Stomach (tissue), 9 donors: Measurements from ENCODE around the gene CERK. TPM values are rescaled to one million over a fixed set of nuclear protein-coding genes. Genes with fewer than 3 reads are reported as not detected.

Experiments used
- DNase-seq, 2 donors: peaks; one replicate each; pipeline versions ENCODE4 v3.0.0 to v3.0.0-alpha.2; 2013 to 2019
- H3K27ac ChIP-seq, 5 donors: fragments of 200-600 bp in 4 of 5; sonication (generic) in 4 of 5; one replicate each; pipeline ENCODE4 v1.5.1; 2013 to 2019; ENCODE audit warnings: mild to moderate bottlenecking in 1 of 5, moderate library complexity in 1 of 5
- H3K27me3 ChIP-seq, 3 donors: fragments of 200-600 bp; sonication (generic); one replicate each; pipeline ENCODE4 v1.5.1; 2017 to 2019; ENCODE audit warnings: mixed run types in 1 of 3
- H3K36me3 ChIP-seq, 4 donors: fragments of 200-600 bp; sonication (generic); 1 replicate in 3 of 4; 2 replicates in 1 of 4; pipeline ENCODE4 v1.5.1; 2016 to 2019
- H3K4me1 ChIP-seq, 4 donors: fragments of 200-600 bp; sonication (generic); one replicate each; pipeline ENCODE4 v1.5.1; 2016 to 2019
- H3K4me3 ChIP-seq, 4 donors: fragments of 200-600 bp; sonication (generic) in 3 of 4; one replicate each; pipeline ENCODE4 v1.5.1; 2016 to 2019; ENCODE audit warnings: mild to moderate bottlenecking in 1 of 4
- H3K9me3 ChIP-seq, 4 donors: fragments of 200-600 bp; sonication (generic); one replicate each; pipeline ENCODE4 v1.5.1; 2016 to 2019
- CTCF ChIP-seq, 7 experiments: fragments of 450-650 bp in 4 of 7; fragments of 200-600 bp in 3 of 7; sonication (generic) in 3 of 7; IDR thresholded peaks; one replicate each; pipeline ENCODE4 v1.5.1; 2016 to 2019; ENCODE audit warnings: antibody characterized with exemption in 7 of 7, control low read depth in 2 of 7, mild to moderate bottlenecking in 1 of 7
- EP300 ChIP-seq: sonication (generic); formaldehyde crosslinking; IDR thresholded peaks from one replicate; pipeline ENCODE4 v1.6.1; 2017; ENCODE audit warnings: antibody characterized with exemption
- POLR2A ChIP-seq, 4 donors: fragments of 450-650 bp; IDR thresholded peaks; one replicate each; pipeline ENCODE4 v1.6.1; 2016; ENCODE audit warnings: antibody characterized with exemption in 4 of 4, control low read depth in 2 of 4, mild to moderate bottlenecking in 1 of 4, moderate library complexity in 1 of 4
- POLR2AphosphoS5 ChIP-seq, 3 donors: sonication (generic); formaldehyde crosslinking; IDR thresholded peaks; one replicate each; pipeline ENCODE4 v1.6.1; 2016; ENCODE audit warnings: antibody characterized with exemption in 3 of 3
- WGBS, 5 donors: extraction: QIAGEN DNeasy Blood & Tissue Kit in 3 of 5; methylation state at CpG; one replicate each; pipeline versions ENCODE4 v1.1.5 to v1.1.7; 2013 to 2018; 5-methylcytosine and 5-hydroxymethylcytosine counted together
- intact Hi-C: fragments of 100-400 bp; cut with DNase I; formaldehyde crosslinking; loops from one replicate; pipeline ENCODE4 v1.15.1; 2023; ENCODE audit warnings: low total_unique reads
- polyA plus RNA-seq, 3 donors: library from polyadenylated mRNA; stranded (reverse); fragments of 200-250 nt; gene quantifications; one replicate each; pipeline ENCODE4 v1.2.3, GENCODE V29; 2013
- total RNA-seq, 5 donors: library from RNA; depleted of rRNA; stranded (reverse); fragments of >200 nt; gene quantifications; one replicate each; pipeline versions ENCODE4 v1.1.0 to v1.2.3, GENCODE V29; 2014 to 2016
- donor health status: healthy with polysubstance abuse.
- donor health status: Bipolar disorder and iron deficiency.
- donor health status: healthy.

Gene CERK
- total and polyA plus RNA-seq, 8 donors = 12.5 to 59.4 (median 31.5) TPM

GRCh38 chr22:46725096-46725495 lies 13.0 kb downstream of the CERK start:
- H3K36me3 ChIP-seq = peaks cover 5 to 81% (median 37%) of the 10 kb centered on the region in 4 donors
- H3K4me1 ChIP-seq = peaks cover 24 to 51% (median 37%) of the 10 kb centered on the region in 4 donors
- intact Hi-C loops = no loop called here
- no peaks in the 10 kb centered on the region for H3K9me3 ChIP-seq
- no peak overlapping the region for H3K4me3 ChIP-seq
- no peak for TF ChIP-seq EP300
- TF ChIP-seq POLR2AphosphoS5 (IDR thresholded peaks at IDR 0.05) = no peak
- TF ChIP-seq CTCF (IDR thresholded peaks at IDR 0.05) = no peak
- TF ChIP-seq POLR2A (IDR thresholded peaks at IDR 0.05) = no peak
- WGBS, 5 donors = 89 to 94% (median 90%) methylated on average over 18 of the region's 18 CpGs
- H3K27me3 ChIP-seq = no peaks in the 10 kb centered on the region
- DNase-seq = no peak
- no peak overlapping the region for H3K27ac ChIP-seq

DNA sequence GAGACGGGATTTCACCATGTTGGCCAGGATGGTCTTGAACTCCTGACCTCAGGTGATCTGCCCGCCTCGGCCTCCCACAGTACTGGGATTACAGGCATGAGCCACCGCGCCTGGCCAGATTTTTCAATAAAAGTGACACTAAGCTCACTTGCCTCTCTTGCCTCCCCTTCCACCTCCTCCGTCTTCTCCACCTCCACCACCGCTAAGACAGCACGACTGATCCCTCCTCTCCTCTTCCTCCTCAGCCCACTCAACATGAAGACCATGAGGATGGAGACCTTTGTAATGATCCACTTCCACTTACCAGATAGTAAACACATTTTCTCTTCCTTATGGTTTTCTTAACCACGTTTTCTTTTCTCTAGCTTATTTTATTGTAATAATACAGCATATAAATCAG lies 14.2 kb downstream of the CERK start:
- Histone ChIP-seq H3K27me3 (no peaks in the 10 kb centered on the region), H3K36me3 (peaks cover 18 to 86% (median 49%) of the 10 kb centered on the region in 4 donors)
- 90 to 95% (median 94%) methylated on average over 9 of the region's 9 CpGs for WGBS, 5 donors

GRCh38 chr22:46721501-46722085 lies 16.5 kb downstream of the CERK start:
- no peaks in the 10 kb centered on the region for H3K27me3 ChIP-seq
- no peak for DNase-seq
- H3K4me3 ChIP-seq = no peak overlapping the region
- no peak overlapping the region for H3K27ac ChIP-seq
- intact Hi-C loops = no loop called here
- TF ChIP-seq EP300 (no peak), POLR2A (IDR thresholded peaks at IDR 0.05) (no peak), POLR2AphosphoS5 (IDR thresholded peaks at IDR 0.05) (no peak), CTCF (IDR thresholded peaks at IDR 0.05) (no peak)
- 84 to 93% (median 92%) methylated on average over 15 to 16 of the region's 16 CpGs for WGBS, 5 donors
- peaks cover 7 to 18% (median 11%) of the 10 kb centered on the region in 4 donors for H3K4me1 ChIP-seq
- H3K36me3 ChIP-seq = peaks cover 34 to 90% (median 68%) of the 10 kb centered on the region in 4 donors
- H3K9me3 ChIP-seq = no peaks in the 10 kb centered on the region

More for the DNA sequence above, 14.2 kb downstream of the CERK start:
- no peaks in the 10 kb centered on the region for H3K9me3 ChIP-seq
- no peak overlapping the region for H3K27ac ChIP-seq
- no peak overlapping the region for H3K4me3 ChIP-seq
- H3K4me1 ChIP-seq = peaks cover 16 to 39% (median 27%) of the 10 kb centered on the region in 4 donors
- intact Hi-C loops = no loop called here
- no peak for DNase-seq
- TF ChIP-seq CTCF (IDR thresholded peaks at IDR 0.05) (no peak), POLR2A (IDR thresholded peaks at IDR 0.05) (no peak), EP300 (no peak), POLR2AphosphoS5 (IDR thresholded peaks at IDR 0.05) (no peak)

- no peak overlapping the region for H3K4me3 ChIP-seq
- DNase-seq = no peak
- H3K9me3 ChIP-seq = no peaks in the 10 kb centered on the region
- WGBS, 5 donors = 92 to 97% (median 94%) methylated on average over 11 of the region's 11 CpGs
- H3K36me3 ChIP-seq = peaks cover 34 to 90% (median 79%) of the 10 kb centered on the region in 4 donors
- H3K4me1 ChIP-seq = peaks cover 0 to 6% (median 2%) of the 10 kb centered on the region in 4 donors
- H3K27me3 ChIP-seq = no peaks in the 10 kb centered on the region
- no peak for TF ChIP-seq EP300
- TF ChIP-seq POLR2AphosphoS5 (IDR thresholded peaks at IDR 0.05) = no peak
- TF ChIP-seq CTCF (IDR thresholded peaks at IDR 0.05) = no peak
- no peak for TF ChIP-seq POLR2A (IDR thresholded peaks at IDR 0.05)
- H3K27ac ChIP-seq = no peak overlapping the region
- intact Hi-C loops = no loop called here
Observed at GRCh38 chr22:46719921-46720320, 18.1 kb downstream of the CERK start.
